Esophagus squamous epithelium (tissue), 5 donors: ENCODE measurements around the gene CAPG. TPM values are rescaled to one million over a fixed set of nuclear protein-coding genes. Genes with fewer than 3 reads are reported as not detected.
A peak's percentile ranks its signal among the peaks of the same experiment; 100 is the strongest.

ENCODE experiments used
- DNase-seq: peaks from one replicate; lab custom pipeline; 2025; lab: John Stamatoyannopoulos, UW
- H3K27ac ChIP-seq, 4 donors: fragments of 200-600 bp; sonication (generic); one replicate each; pipeline ENCODE4 v1.5.1; 2016 to 2019; ENCODE audit warnings: mild to moderate bottlenecking in 1 of 4
- H3K27me3 ChIP-seq, 4 donors: fragments of 200-600 bp; sonication (generic); 1 replicate in 3 of 4; 2 replicates in 1 of 4; pipeline versions ENCODE4 v1.5.1 to v1.6.0; 2017 to 2021; ENCODE audit warnings: antibody characterized with exemption in 1 of 4
- H3K36me3 ChIP-seq, 3 donors: fragments of 200-600 bp; sonication (generic); one replicate each; pipeline ENCODE4 v1.5.1; 2016 to 2019
- H3K4me1 ChIP-seq, 3 donors: fragments of 200-600 bp; sonication (generic); one replicate each; pipeline ENCODE4 v1.5.1; 2017 to 2019
- H3K4me3 ChIP-seq, 4 donors: fragments of 200-600 bp; sonication (generic); 1 replicate in 3 of 4; 2 replicates in 1 of 4; pipeline ENCODE4 v1.5.1; 2016 to 2019; ENCODE audit warnings: mild to moderate bottlenecking in 2 of 4, moderate library complexity in 1 of 4
- H3K9me3 ChIP-seq, 3 donors: fragments of 200-600 bp; sonication (generic); one replicate each; pipeline ENCODE4 v1.5.1; 2016 to 2019
- CTCF ChIP-seq, 6 experiments: fragments of 450-650 bp in 4 of 6; fragments of 200-600 bp in 2 of 6; sonication (generic) in 2 of 6; IDR thresholded peaks; one replicate each; pipeline ENCODE4 v1.5.1; 2016 to 2019; ENCODE audit warnings: antibody characterized with exemption in 6 of 6, mild to moderate bottlenecking in 4 of 6, moderate library complexity in 4 of 6
- POLR2A ChIP-seq, 4 donors: fragments of 450-650 bp; IDR thresholded peaks; one replicate each; pipeline ENCODE4 v1.6.1; 2017; ENCODE audit warnings: antibody characterized with exemption in 4 of 4, mild to moderate bottlenecking in 4 of 4, moderate library complexity in 3 of 4
- WGBS, 2 donors: methylation state at CpG; one replicate each; pipeline ENCODE4 v1.1.5; 2018; 5-methylcytosine and 5-hydroxymethylcytosine counted together
- intact Hi-C: fragments of 100-400 bp; cut with DNase I; formaldehyde crosslinking; loops from one replicate; pipeline ENCODE4 v1.15.0; 2022
- total RNA-seq, 4 donors: library from RNA; depleted of rRNA; stranded (reverse); fragments of >200 nt; gene quantifications; one replicate each; pipeline ENCODE4 v1.1.0, GENCODE V29; 2016
- donor health status: DM: yes; HTN: yes; CAD: no.

Gene CAPG
- total RNA-seq, 4 donors from 2014 or later = 185 to 301 (median 221) TPM

GRCh38 chr2:85427300-85427835 is 17.2 kb upstream of the CAPG start:
- intact Hi-C loops = no loop called here

GRCh38 chr2:85425588-85425987 is 15.4 kb upstream of the CAPG start:
- TF ChIP-seq CTCF (IDR thresholded peaks at IDR 0.05) (no peak), POLR2A (IDR thresholded peaks at IDR 0.05) (no peak)
- no peak overlapping the region for H3K27ac ChIP-seq
- intact Hi-C loops = no loop called here
- peaks cover 10 to 13% (median 11%) of the 10 kb centered on the region in 3 donors for H3K4me1 ChIP-seq
- no peaks in the 10 kb centered on the region for H3K27me3 ChIP-seq
- H3K9me3 ChIP-seq = no peaks in the 10 kb centered on the region
- 80 to 86% methylated on average over 1 to 2 of the region's 3 CpGs for WGBS, 2 donors
- DNase-seq = no peak
- H3K36me3 ChIP-seq = no peaks in the 10 kb centered on the region
- H3K4me3 ChIP-seq = no peak overlapping the region

More at GRCh38 chr2:85427300-85427835, 17.2 kb upstream of the CAPG start:
- H3K36me3 ChIP-seq = no peaks in the 10 kb centered on the region
- no peak overlapping the region for H3K4me3 ChIP-seq
- DNase-seq = no peak
- no peaks in the 10 kb centered on the region for H3K27me3 ChIP-seq
- 71 to 78% methylated on average over 2 to 3 of the region's 3 CpGs for WGBS, 2 donors
- peaks cover 0 to 6% (median 0%) of the 10 kb centered on the region in 3 donors for H3K4me1 ChIP-seq
- TF ChIP-seq POLR2A (IDR thresholded peaks at IDR 0.05) = no peak
- H3K9me3 ChIP-seq = no peaks in the 10 kb centered on the region
- no peak overlapping the region for H3K27ac ChIP-seq

- H3K36me3 ChIP-seq = no peaks in the 10 kb centered on the region
Measured at GRCh38 chr2:85423525-85423924, 13.4 kb upstream of the CAPG start.

GRCh38 chr2:85422072-85422457 is 11.9 kb upstream of the CAPG start:
- 81 to 95% methylated on average over 2 of the region's 2 CpGs for WGBS, 2 donors
- Histone ChIP-seq H3K4me3 (no peak overlapping the region), H3K4me1 (peaks cover 30 to 42% (median 33%) of the 10 kb centered on the region in 3 donors), H3K36me3 (no peaks in the 10 kb centered on the region), H3K27me3 (no peaks in the 10 kb centered on the region), H3K9me3 (no peaks in the 10 kb centered on the region), H3K27ac (no peak overlapping the region)
- TF ChIP-seq CTCF (IDR thresholded peaks at IDR 0.05) = no peak
- TF ChIP-seq POLR2A (IDR thresholded peaks at IDR 0.05) = no peak
- no peak for DNase-seq
- intact Hi-C loops = no loop called here

More at GRCh38 chr2:85423525-85423924, 13.4 kb upstream of the CAPG start:
- no peaks in the 10 kb centered on the region for H3K9me3 ChIP-seq
- H3K27me3 ChIP-seq = no peaks in the 10 kb centered on the region
- TF ChIP-seq POLR2A (IDR thresholded peaks at IDR 0.05) = no peak
- TF ChIP-seq CTCF (IDR thresholded peaks at IDR 0.05) = no peak
- peaks cover 25 to 32% (median 27%) of the 10 kb centered on the region in 3 donors for H3K4me1 ChIP-seq
- intact Hi-C loops = no loop called here
- no peak overlapping the region for H3K27ac ChIP-seq
- no peak overlapping the region for H3K4me3 ChIP-seq
- 80 to 90% methylated on average over 1 to 5 of the region's 5 CpGs for WGBS, 2 donors
- no peak for DNase-seq

GRCh38 chr2:85421260-85422071 is 11.3 kb upstream of the CAPG start:
- intact Hi-C loops = loop anchor here (2.0 kb wide), 1 partner anchor 129 kb away; no protein-coding TSS in a partner anchor
- 39 to 49% methylated on average over 13 of the region's 13 CpGs for WGBS, 2 donors
- Histone ChIP-seq H3K4me3 (peak overlapping the region in 1 of 4 donors; percentile 49), H3K36me3 (no peaks in the 10 kb centered on the region), H3K27me3 (no peaks in the 10 kb centered on the region), H3K4me1 (peaks cover 30 to 42% (median 33%) of the 10 kb centered on the region in 3 donors), H3K9me3 (no peaks in the 10 kb centered on the region), H3K27ac (peak overlapping the region; percentile 96 to 99 (median 97))
- no peak for DNase-seq
- no peak for TF ChIP-seq CTCF (IDR thresholded peaks at IDR 0.05)
- no peak for TF ChIP-seq POLR2A (IDR thresholded peaks at IDR 0.05)
